Activated CD8-positive, alpha-beta T cell treated with anti-CD3 and anti-CD28 coated beads for 36 hours (primary cell): ENCODE measurements around the gene B4GALNT2. TPM values are rescaled to one million over a fixed set of nuclear protein-coding genes. Genes with fewer than 3 reads are reported as not detected.
"Not testable (repeated sequence)": the region's sequence is repeated elsewhere in the genome, so short reads cannot be mapped to it uniquely, and the experiment has no call there.

Experiments
- ATAC-seq: fragments of 200-7000 bp; cut with Tn5 transposase; one replicate; pipeline ENCODE4 v1.10.0; 2021; ENCODE audit warnings: mild to moderate bottlenecking, moderate library complexity
- CTCF ChIA-PET: fragments of 350-600 bp; sonication (Branson Sonifier 250); formaldehyde crosslinking; loops from one replicate; lab custom pipeline; 2021; ENCODE audit warnings: antibody characterized with exemption; lab: Charles Lee
- POLR2A ChIA-PET: fragments of 350-600 bp; sonication (Branson Sonifier 250); formaldehyde crosslinking; loops from one replicate; lab custom pipeline; 2021; ENCODE audit warnings: antibody characterized with exemption; lab: Charles Lee
- DNase-seq: peaks from one replicate; pipeline ENCODE4 v3.0.0-alpha.2; 2020
- H3K27ac Mint-ChIP-seq: one replicate; pipeline ENCODE4 v1.8.0; 2021; ENCODE audit warnings: mild to moderate bottlenecking, mixed read lengths
- H3K27me3 Mint-ChIP-seq: one replicate; pipeline ENCODE4 v1.8.0; 2021; ENCODE audit warnings: mixed read lengths
- H3K36me3 Mint-ChIP-seq: one replicate; pipeline ENCODE4 v1.8.0; 2021; ENCODE audit warnings: low read depth, mixed read lengths
- H3K4me1 Mint-ChIP-seq: one replicate; pipeline ENCODE4 v1.8.0; 2021; ENCODE audit warnings: low read depth, mixed read lengths
- H3K4me3 Mint-ChIP-seq: one replicate; pipeline ENCODE4 v1.8.0; 2021; ENCODE audit warnings: mild to moderate bottlenecking, moderate library complexity, mixed read lengths
- H3K9me3 Mint-ChIP-seq: one replicate; pipeline ENCODE4 v1.8.0; 2021; ENCODE audit warnings: mixed read lengths
- intact Hi-C: fragments of 100-400 bp; cut with micrococcal nuclease; formaldehyde crosslinking; loops from one replicate; pipeline ENCODE4 v1.10.0; 2022
- total RNA-seq, 2 experiments: library from RNA; stranded (reverse); gene quantifications; one replicate each; pipeline ENCODE4 v1.2.3, GENCODE V29; 2021
- TF ChIP-seq, protein P1 (sequence below): fragments of 200-600 bp; IDR thresholded peaks from one replicate; pipeline ENCODE4 v1.8.0; 2022; ENCODE audit warnings: antibody characterized with exemption, mild to moderate bottlenecking

B4GALNT2 gene
- total RNA-seq, 2 experiments from 2014 or later = not detected

DNA sequence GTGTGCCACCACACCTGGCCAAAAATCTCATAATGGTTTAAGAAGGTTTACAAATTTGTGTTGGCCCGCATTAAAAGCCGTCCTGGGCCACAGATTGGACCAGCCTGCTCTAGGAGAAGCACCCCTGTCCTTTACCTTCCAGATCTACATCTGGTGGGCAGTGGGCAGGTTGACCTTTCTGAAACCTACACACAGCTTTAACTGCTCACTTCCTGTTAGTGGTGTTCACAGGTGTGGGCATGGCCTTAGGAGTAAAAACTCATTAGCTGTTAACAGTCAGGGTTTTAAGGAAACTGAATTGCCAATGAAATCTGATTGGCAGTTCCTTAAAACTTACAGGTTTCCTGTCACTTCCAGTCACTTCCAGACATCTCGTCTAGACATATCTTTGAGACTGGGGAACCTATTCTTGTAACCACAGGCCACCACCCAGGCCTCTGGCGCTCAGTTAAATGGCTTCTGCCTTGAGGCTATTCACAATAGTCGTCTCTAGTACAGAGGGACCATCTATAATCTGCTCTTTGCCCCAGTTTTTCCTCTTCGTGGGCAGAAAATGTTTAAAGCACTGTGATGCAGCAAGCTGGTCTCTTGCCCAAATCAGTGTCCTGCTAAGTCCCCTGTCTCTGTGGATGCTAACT, 48.5 kb downstream of the B4GALNT2 start:
- Mint-ChIP-seq H3K4me3 (no peak overlapping the region), H3K9me3 (peaks cover 23% of the 10 kb centered on the region), H3K27ac (no peak overlapping the region), H3K4me1 (peaks cover 4% of the 10 kb centered on the region), H3K27me3 (no peaks in the 10 kb centered on the region), H3K36me3 (peaks cover 3% of the 10 kb centered on the region)
- TF ChIP-seq, protein P1, sequence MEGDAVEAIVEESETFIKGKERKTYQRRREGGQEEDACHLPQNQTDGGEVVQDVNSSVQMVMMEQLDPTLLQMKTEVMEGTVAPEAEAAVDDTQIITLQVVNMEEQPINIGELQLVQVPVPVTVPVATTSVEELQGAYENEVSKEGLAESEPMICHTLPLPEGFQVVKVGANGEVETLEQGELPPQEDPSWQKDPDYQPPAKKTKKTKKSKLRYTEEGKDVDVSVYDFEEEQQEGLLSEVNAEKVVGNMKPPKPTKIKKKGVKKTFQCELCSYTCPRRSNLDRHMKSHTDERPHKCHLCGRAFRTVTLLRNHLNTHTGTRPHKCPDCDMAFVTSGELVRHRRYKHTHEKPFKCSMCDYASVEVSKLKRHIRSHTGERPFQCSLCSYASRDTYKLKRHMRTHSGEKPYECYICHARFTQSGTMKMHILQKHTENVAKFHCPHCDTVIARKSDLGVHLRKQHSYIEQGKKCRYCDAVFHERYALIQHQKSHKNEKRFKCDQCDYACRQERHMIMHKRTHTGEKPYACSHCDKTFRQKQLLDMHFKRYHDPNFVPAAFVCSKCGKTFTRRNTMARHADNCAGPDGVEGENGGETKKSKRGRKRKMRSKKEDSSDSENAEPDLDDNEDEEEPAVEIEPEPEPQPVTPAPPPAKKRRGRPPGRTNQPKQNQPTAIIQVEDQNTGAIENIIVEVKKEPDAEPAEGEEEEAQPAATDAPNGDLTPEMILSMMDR = no peak
- POLR2A ChIA-PET = interaction anchor here (0.6 to 3.2 kb wide), 9 partner anchors 9 to 77 kb away, joined by 3 to 20 read pairs (median 3); no protein-coding TSS in a partner anchor
- ATAC-seq = no peak
- CTCF ChIA-PET = interaction anchor here (0.6 to 10.3 kb wide), 36 partner anchors 10 to 407 kb away, joined by 3 to 210 read pairs (median 4); partner anchors contain the start of genes ABI3, GNGT2 and PHOSPHO1
- intact Hi-C loops = loop anchor here (2.0 kb wide), 1 partner anchor 46 kb away; no protein-coding TSS in a partner anchor
- DNase-seq = no peak

DNA sequence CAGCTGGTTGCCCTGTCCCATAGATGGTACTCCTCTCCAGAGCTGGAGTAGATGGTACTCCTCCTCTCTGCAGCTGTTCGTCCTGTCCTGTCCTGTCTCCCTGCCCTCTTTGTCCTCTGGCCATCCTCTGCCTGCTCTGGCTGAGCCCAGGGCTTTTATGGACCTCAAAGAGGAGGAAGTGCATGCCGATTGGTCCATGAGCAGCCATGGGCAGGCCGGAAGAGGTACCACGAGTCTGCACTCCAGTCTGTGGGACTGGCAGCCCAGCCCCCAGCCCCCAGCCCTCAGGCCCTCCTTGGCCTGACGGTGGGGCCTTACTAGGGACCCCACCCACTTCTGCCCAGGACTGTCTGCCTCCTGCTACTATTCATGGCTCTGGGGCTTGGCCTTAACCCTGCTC, 50.8 kb downstream of the B4GALNT2 start:
- peaks cover 4% of the 10 kb centered on the region for H3K4me1 Mint-ChIP-seq
- no peaks in the 10 kb centered on the region for H3K27me3 Mint-ChIP-seq
- TF ChIP-seq, protein P1 = no peak
- H3K4me3 Mint-ChIP-seq = no peak overlapping the region
- ATAC-seq (no peak), DNase-seq (no peak)
- peaks cover 12% of the 10 kb centered on the region for H3K9me3 Mint-ChIP-seq
- intact Hi-C loops = no loop called here
- POLR2A ChIA-PET = interaction anchor here (0.9 kb wide), 1 partner anchor 8 kb away, joined by 3 read pairs; no protein-coding TSS in a partner anchor
- H3K36me3 Mint-ChIP-seq = peaks cover 3% of the 10 kb centered on the region
- no peak overlapping the region for H3K27ac Mint-ChIP-seq
- CTCF ChIA-PET = interaction anchor here (1.1 to 10.3 kb wide), 2 partner anchors 16 to 45 kb away, joined by 5 to 210 read pairs; partner anchors contain the start of gene PHOSPHO1

DNA sequence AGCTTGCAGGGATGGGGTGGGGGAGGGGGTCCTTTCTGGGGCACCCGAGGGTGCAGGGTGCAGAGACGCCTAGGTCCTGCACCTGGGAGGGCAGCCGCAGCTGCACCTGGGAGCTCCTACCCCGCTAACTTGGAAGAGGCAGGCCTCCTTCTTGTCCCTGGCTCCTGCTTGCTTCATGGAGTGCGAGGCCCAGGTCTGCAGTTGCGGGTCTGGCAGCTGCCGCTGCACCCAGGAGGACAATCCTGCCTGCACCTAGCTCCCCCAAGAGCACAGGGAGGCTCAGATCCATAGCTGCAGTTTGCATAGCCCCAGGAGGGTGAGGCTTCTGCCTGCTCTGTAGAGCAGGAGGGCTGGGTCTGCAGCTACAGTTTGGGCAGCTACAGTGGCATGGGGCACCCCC, 51.2 kb downstream of the B4GALNT2 start:
- CTCF ChIA-PET = interaction anchor here (10.3 kb wide), 1 partner anchor 44 kb away, joined by 210 read pairs; the partner anchor contains the start of gene PHOSPHO1
- TF ChIP-seq, protein P1 = no peak
- POLR2A ChIA-PET = interaction anchor here (0.9 kb wide), 1 partner anchor 8 kb away, joined by 3 read pairs; no protein-coding TSS in a partner anchor
- no peak overlapping the region for H3K4me3 Mint-ChIP-seq
- H3K9me3 Mint-ChIP-seq = peaks cover 12% of the 10 kb centered on the region
- intact Hi-C loops = no loop called here
- peaks cover 3% of the 10 kb centered on the region for H3K36me3 Mint-ChIP-seq
- no peak for ATAC-seq
- peaks cover 4% of the 10 kb centered on the region for H3K4me1 Mint-ChIP-seq
- no peak for DNase-seq
- H3K27me3 Mint-ChIP-seq = no peaks in the 10 kb centered on the region
- H3K27ac Mint-ChIP-seq = no peak overlapping the region

DNA sequence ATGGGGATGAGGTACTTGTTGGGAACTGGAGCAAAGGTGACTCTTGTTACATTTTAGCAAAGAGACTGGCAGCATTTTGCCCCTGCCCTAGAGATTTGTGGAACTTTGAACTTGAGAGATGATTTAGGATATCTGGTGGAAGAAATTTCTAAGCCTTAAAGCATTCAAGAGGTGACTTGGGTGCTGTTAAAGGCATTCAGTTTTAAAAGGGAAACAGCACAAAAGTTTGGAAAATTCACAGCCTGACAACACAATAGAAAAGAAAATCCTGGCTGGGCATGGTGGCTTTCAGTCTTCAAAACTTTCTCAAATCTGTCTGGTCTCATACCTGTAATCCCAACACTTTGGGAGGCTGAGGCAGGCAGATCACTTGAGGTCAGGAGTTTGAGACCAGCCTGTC, 52.0 kb downstream of the B4GALNT2 start:
- CTCF ChIA-PET = interaction anchor here (10.3 kb wide), 1 partner anchor 43 kb away, joined by 210 read pairs; the partner anchor contains the start of gene PHOSPHO1
- not testable (repeated sequence) for ATAC-seq

DNA sequence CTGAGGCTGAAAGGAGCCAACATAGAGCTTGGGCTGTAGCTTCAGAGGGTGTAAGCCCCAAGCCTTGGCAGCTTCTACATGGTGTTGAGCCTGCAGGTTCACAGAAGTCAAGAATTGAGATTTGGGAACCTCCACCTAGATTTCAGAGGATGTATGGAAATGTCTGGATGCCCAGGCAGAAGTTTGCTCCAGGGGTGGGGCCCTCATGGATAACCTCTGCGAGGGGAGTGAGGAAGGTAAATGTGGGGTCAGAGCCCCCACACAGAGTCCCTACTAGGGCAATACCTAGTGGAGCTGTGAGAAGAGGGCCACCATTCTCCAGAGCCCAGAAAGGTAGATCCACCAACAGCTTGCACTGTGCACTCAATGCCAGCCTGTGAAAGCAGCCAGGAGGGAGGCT, 52.8 kb downstream of the B4GALNT2 start:
- H3K4me1 Mint-ChIP-seq, DNase-seq, ATAC-seq, H3K27ac Mint-ChIP-seq, H3K36me3 Mint-ChIP-seq, H3K27me3 Mint-ChIP-seq, H3K4me3 Mint-ChIP-seq, intact Hi-C loops: not testable (repeated sequence)
- ChIA-PET POLR2A (interaction anchor here (0.6 to 1.2 kb wide), 2 partner anchors 39 to 156 kb away, joined by 4 to 5 read pairs; no protein-coding TSS in a partner anchor), CTCF (interaction anchor here (1.9 to 10.3 kb wide), 2 partner anchors 37 to 43 kb away, joined by 6 to 210 read pairs; partner anchors contain the start of gene PHOSPHO1)
- peaks cover 12% of the 10 kb centered on the region for H3K9me3 Mint-ChIP-seq

More for the DNA sequence above, 52.0 kb downstream of the B4GALNT2 start:
- intact Hi-C loops, H3K36me3 Mint-ChIP-seq, H3K27me3 Mint-ChIP-seq, H3K27ac Mint-ChIP-seq, H3K4me1 Mint-ChIP-seq, DNase-seq, H3K4me3 Mint-ChIP-seq: not testable (repeated sequence)
- peaks cover 12% of the 10 kb centered on the region for H3K9me3 Mint-ChIP-seq
- POLR2A ChIA-PET = interaction anchor here (1.2 kb wide), 1 partner anchor 40 kb away, joined by 4 read pairs; no protein-coding TSS in a partner anchor
